ENCODE data around the gene PNKD.

DNA sequence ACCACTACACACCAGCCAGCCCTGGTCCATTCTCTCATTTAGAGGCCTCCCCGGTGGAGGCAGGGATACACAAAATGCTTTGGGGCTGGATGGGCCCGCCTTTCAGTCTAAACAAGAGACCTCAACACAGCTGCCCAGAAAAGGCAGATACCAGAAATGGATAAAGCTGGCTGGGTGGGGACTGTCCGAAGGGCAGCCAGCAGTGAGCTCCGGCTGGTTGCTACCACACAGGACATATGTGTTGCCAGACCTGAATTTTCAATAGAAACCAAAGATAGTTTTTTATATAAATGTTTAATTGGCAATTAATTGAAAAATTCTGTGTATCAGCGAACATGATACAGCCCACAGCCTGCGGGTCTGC, 8.1 kb upstream of the PNKD start:
- TF ChIP-seq CTCF (IDR thresholded peaks at IDR 0.05) (no peak), POLR2A (IDR thresholded peaks at IDR 0.05) (no peak)
